Middle frontal gyrus (tissue), 1 donor: ENCODE measurements around the gene CHPT1.
"Not testable (repeated sequence)": the region's sequence is repeated elsewhere in the genome, so short reads cannot be mapped to it uniquely, and the experiment has no call there.

Experiments used
- DNase-seq: peaks from one replicate; pipeline ENCODE4 v3.0.0-alpha.2; 2015; ENCODE audit warnings: low spot score; ENCODE audit errors: extremely low spot score

Gene CHPT1

GRCh38 chr12:101720118-101720517, 22.7 kb downstream of the CHPT1 start:
- DNase-seq, result no peak

- no peak for DNase-seq
These were observed 25.0 kb downstream of the CHPT1 start for GRCh38 chr12:101722392-101722791.

DNA sequence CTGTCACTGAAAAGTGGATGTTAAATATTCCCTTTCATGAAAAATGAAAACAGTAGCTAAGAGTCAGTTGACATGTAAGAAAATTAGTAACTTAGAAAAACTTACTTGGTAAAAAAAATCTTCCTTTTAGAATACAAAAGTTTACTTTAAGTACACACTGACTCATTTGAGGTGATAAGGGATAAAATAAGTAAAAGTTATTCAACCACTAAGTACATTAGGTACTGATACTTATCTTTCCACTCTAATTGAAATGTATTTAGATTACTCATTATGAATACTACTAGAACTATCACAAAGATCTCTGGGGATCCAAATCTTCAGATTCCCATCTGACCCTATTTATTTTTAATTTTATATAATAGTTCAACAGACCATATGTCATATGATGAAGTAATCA, 29.7 kb downstream of the CHPT1 start:
- DNase-seq, result no peak

GRCh38 chr12:101729842-101730241, 32.4 kb downstream of the CHPT1 start:
- DNase-seq, result no peak

- no peak for DNase-seq
These were observed 34.9 kb downstream of the CHPT1 start for GRCh38 chr12:101732318-101732717.

- no peak for DNase-seq
These were observed 35.7 kb downstream of the CHPT1 start for GRCh38 chr12:101733166-101733565.

DNA sequence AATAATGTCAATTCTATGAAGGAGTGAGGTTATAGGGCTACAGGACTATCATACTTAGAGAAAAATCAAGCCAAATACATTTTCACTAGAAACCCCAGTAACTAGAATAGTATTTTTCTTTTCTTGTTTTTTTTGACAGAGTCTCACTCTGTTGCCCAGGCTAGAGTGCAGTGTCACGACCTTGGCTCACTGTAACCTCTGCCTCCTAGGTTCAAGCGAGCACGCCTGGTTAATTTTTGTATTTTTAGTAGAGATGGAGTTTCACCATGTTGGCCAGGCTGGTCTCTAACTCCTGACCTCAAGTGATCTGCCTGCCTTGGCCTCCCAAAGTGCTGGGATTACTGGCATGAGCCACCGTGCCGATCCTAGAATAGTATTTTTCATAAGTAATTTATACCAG, 37.0 kb downstream of the CHPT1 start:
- DNase-seq, result not testable (repeated sequence)

DNA sequence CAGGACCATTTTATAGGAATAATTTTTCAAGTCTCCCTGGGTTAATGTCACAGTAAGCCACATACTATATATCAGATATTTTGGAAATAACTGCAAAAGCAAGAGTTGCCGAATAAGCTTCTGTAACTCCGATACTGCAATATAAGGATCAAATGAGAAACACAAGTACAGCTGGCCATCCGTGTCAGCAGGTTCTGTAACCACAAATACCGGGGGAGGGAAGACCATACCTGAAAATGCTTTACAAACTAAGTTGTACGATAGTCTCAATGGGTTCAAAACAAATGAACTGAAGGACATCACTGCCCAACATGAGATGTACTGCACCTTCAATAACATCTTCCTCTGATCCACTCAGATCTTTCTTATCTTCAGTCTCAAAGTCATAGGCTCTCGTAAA, 40.0 kb downstream of the CHPT1 start:
- DNase-seq, result no peak

DNA sequence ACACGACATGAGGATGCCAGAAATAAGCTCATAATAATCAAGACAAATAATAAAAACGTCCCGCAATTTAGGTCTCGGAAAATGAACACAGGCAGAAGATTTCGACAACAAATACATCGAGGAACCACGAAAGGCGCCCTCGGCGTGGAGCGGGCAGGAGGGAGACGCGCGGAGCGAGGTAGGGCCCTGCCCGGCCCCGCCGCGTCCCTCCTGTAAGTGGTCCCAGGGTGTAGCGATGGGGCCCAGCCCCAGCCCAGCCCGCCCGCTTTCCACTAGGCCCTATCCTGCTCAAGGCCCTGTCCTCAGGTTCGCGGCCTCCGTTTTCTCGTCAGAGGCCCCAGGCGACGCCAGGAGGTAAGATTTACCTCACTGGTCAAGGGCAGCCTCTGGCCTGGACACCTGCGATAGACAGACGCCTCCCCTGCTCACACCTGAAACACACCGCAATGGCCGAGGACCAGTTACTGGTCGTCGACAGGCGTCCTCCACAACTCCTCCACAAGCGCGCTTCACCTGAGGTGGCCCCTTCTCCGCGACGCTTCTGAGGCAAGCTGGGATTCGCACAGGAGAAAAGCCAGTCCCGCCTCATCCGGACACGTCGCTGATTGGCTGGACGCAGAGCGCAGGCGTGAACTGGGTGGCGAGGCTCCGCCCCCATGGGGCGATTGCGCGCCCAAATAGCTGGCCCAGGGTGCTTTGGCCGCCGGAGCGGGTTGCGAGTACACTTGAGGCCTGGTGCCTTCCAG, 41.7 kb downstream of the CHPT1 start, which contains the start of gene SYCP3:
Gene SYCP3 (minus strand): TSS at position 543 of the 746 bp plus-strand sequence. CDS start 1,527 bp downstream, outside the sequence.
- no peak for DNase-seq

GRCh38 chr12:101740566-101740965, 43.1 kb downstream of the CHPT1 start:
- DNase-seq, result no peak

DNA sequence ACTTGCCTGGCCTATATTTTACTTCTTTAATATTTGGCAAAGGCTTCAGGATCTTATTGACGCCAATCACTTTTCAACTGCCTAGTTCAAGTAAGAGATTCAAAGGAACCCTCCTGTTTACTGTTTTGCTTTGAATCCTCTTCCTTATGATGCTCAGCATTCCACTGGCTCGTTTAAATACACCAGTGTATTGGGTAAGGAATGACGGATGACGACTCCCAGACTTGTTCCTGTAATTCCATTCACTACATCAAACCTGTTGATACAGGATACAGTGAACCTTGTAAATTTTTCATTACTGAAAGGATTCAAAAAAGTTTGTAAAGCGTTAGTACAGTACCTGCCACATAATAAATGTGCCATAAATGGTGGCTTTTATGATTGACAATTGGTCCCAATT, 43.5 kb downstream of the CHPT1 start:
- no peak for DNase-seq

DNA sequence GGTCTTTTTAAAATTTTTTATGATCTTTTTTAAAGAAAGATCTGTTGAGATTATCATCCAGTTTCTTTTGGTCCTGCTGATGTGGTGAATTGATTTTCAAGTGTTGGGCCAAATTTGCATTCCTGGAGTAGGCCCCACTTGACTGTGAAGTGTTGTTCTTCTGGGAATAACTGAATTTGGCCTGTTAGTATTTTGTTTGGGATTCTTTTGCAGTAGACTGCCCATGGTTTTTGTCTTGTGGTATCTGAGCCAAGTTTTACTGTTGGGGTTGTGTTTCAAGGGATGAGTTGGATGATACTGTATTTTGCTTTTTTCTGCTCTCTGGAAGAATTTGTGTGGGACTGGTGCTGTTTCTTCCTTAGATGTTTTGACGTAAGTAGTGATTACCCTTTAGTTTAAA, 45.8 kb downstream of the CHPT1 start:
- DNase-seq, result no peak

DNA sequence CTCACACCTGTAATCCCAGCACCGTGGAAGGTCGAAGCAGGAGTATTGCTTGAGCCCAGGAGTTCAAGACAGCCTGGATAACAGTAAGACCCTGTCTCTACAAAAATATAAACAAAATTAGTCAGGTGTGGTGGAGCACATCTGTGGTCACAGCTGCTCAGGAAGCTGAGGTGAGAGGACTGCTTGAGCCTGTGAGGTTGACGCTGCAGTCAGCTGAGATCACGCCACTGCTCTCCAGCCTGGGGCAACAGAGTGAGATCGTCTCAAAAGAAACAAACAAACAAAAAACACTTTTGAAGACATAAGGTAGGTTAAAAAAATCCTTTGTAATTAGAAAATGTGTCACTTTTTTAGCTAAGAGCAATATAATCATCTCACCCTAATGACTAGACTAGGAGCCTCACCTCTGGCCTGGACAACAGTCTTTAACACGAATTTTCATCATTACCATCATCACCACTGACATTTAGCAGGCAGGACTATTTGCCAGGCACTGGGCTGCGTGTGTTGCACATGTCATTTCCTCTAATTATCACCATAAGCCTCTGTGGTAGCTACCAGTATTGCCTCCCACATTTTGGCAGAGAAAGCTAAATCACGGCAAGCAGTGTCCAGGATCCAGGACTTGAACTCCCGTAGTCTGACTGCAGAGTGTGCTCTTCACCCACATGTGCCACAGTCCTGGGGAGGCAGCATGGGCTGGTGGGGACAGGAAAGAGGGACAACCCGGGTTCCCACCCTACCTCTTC, 46.5 kb downstream of the CHPT1 start:
- no peak for DNase-seq

- no peak for DNase-seq
These were observed 48.0 kb downstream of the CHPT1 start for GRCh38 chr12:101745481-101745880.

- DNase-seq, result no peak
These were observed 48.8 kb downstream of the CHPT1 start for GRCh38 chr12:101746196-101746595.

GRCh38 chr12:101746661-101747060, 49.2 kb downstream of the CHPT1 start:
- no peak for DNase-seq

- DNase-seq, result no peak
These were observed 50.3 kb downstream of the CHPT1 start for GRCh38 chr12:101747697-101748096.

- no peak for DNase-seq
These were observed 51.5 kb downstream of the CHPT1 start for GRCh38 chr12:101748907-101749306.

DNA sequence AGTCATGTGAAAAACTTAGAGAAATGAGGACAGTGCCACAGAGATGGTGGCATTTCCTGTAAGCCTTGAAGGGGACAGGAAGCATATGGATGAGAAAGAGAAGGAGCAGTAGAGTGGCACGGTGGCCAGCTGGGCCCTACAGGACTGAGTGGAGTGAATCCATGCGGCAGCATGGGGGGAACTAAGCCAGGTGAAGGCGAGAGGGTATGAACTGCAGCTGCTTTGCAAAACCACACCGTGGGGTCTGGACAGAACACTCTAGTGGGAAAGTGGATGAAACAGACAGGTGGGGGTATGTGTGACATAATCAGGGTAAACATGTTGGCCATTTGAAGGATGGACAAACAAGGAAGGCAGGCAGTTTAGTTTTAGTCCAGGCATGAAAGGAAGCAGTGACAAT, 52.2 kb downstream of the CHPT1 start:
- no peak for DNase-seq

- DNase-seq, result no peak
These were observed 52.7 kb downstream of the CHPT1 start for GRCh38 chr12:101750152-101750551.

- DNase-seq, result no peak
These were observed 62.1 kb downstream of the CHPT1 start for GRCh38 chr12:101759396-101760047.

GRCh38 chr12:101761350-101761749, 63.9 kb downstream of the CHPT1 start:
- DNase-seq, result no peak
